GM12801 (cell line): ENCODE data around the gene BACH1.

Experiments used
- CTCF ChIP-seq: IDR thresholded peaks from one replicate; pipeline ENCODE4 v1.5.1; 2011; ENCODE audit warnings: control low read depth; ENCODE audit not compliant: insufficient read length; ENCODE audit errors: extremely low read depth

The BACH1 gene

GRCh38 chr21:29330797-29331196 lies 32.1 kb downstream of the BACH1 start:
- TF ChIP-seq CTCF, result no peak

- TF ChIP-seq CTCF, result no peak
Measured at GRCh38 chr21:29332461-29333362, 34.0 kb downstream of the BACH1 start.

DNA sequence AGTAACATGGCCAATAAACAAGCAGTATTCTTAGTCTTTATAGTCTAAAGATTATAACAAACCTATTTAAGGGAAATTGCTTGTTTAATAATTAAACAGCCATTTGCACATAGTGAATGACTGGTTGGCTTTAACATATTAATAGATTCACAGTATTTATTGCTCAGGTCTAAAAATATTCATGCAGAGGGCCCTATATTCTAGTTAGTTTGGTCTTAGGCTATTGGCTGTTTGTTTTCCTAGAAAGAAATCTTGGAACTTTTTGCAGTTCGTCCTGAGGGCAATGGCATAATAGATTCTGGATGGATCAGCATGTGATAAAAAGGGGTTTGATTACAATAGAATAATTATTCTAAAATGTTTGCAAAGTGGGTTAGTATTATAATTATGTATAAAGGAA lies 34.7 kb downstream of the BACH1 start:
- TF ChIP-seq CTCF, result no peak

GRCh38 chr21:29334717-29335428 lies 36.2 kb downstream of the BACH1 start:
- TF ChIP-seq CTCF, result no peak

- TF ChIP-seq CTCF, result no peak
Measured at GRCh38 chr21:29335720-29336119, 37.0 kb downstream of the BACH1 start.

DNA sequence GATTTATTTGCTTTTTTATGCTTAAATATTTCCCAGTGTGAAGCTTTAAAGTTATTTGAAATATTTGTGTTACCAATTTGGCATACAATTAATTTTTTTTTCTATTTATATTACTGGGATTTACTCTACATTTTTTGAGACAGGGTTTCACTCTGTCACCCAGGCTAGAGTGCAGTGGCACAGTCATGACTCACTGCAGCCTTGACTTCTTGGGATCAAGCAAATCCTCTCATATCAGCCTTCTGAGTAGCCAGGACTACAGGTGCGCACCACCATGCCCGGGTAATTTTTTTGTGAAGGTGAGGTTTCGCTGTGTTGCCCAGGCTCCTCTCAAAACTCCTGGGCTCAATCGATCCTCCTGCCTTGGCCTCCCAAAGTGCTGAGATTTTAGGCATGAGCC lies 39.5 kb downstream of the BACH1 start:
- TF ChIP-seq CTCF, result no peak

DNA sequence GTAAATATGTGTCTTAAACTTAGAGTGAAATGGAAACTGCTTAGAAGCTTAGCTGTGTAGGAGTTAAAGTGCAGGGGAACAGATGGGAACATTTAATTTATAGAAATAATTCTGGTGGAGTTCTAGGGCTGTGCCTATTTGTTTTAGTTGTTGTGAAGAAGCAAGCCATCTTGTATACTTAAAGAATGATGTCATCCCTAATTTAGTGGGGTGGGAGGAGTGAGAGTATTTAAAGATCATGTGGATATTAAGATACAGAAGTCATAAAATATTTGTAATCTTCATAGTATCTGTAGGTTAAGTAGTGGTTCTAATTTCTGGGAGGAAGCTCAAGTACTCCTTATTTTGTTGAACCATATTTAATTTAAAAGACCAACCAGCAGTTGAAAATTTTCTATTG lies 41.5 kb downstream of the BACH1 start:
- no peak for TF ChIP-seq CTCF
